DND-41 (cell line): ENCODE data around the gene DCST1.

Experiments
- EZH2 ChIP-seq: IDR thresholded peaks from 3 replicates; pipeline ENCODE4 v1.6.1; 2012; ENCODE audit warnings: borderline replicate concordance, low read depth, mild to moderate bottlenecking, moderate library complexity, low read length, inconsistent platforms; ENCODE audit not compliant: severe bottlenecking
- TF ChIP-seq, protein P1 (sequence below): IDR thresholded peaks from 2 replicates; pipeline ENCODE4 v1.5.1; 2012; ENCODE audit warnings: borderline replicate concordance, low read length, moderate library complexity, mild to moderate bottlenecking; ENCODE audit not compliant: poor library complexity, severe bottlenecking; ENCODE audit errors: extremely low read depth

DNA sequence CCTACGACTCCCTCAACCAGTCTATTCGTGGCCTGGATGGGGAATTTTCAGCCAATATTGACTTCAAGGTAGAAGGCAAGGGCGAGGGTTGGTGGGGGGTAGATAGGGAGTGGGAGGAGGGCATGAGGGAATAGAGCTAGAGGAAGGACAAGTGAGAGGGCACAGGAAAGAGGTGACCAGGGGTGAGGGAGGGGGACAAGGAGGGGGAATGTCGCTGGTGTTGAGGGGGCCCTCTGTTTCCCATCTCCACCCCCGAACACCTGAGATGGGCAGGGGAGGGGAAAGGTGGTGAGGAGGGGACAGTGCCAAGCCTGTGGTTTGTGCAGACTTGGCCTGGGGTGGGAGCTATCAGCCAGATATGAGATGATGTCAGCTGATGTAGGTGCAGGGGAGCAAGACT lies 9.2 kb downstream of the DCST1 start:
- TF ChIP-seq, protein P1, sequence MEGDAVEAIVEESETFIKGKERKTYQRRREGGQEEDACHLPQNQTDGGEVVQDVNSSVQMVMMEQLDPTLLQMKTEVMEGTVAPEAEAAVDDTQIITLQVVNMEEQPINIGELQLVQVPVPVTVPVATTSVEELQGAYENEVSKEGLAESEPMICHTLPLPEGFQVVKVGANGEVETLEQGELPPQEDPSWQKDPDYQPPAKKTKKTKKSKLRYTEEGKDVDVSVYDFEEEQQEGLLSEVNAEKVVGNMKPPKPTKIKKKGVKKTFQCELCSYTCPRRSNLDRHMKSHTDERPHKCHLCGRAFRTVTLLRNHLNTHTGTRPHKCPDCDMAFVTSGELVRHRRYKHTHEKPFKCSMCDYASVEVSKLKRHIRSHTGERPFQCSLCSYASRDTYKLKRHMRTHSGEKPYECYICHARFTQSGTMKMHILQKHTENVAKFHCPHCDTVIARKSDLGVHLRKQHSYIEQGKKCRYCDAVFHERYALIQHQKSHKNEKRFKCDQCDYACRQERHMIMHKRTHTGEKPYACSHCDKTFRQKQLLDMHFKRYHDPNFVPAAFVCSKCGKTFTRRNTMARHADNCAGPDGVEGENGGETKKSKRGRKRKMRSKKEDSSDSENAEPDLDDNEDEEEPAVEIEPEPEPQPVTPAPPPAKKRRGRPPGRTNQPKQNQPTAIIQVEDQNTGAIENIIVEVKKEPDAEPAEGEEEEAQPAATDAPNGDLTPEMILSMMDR = no peak
- TF ChIP-seq EZH2 = no peak
